ENCODE data around the gene PIAS3.

The PIAS3 gene

GRCh38 chr1:145858901-145859490, at the start of gene PIAS3:
PIAS3 (minus strand) TSS chr1:145859081; CDS start chr1:145858990, 91 bp downstream.
- DNase-seq, result peak; percentile 52

DNA sequence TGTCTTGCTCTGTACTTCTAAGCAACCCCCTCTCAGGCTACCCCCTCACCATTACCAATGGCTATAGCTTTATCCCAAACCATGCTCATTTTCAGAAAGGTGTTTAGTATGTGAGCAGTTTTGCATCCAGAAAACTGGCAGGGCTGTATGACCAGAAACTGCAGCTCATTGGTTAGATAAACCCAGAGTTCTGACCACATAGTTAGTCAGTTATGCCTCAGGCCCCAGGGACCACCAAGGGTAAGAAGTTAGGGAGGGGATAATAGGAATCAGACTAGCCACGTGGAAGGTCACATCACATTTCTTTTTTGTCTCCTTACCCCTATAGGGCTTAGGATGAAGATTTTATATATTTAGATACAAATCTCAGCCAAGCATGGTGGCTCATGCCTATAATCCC, 49.8 kb upstream of the PIAS3 start:
- DNase-seq, result no peak

GRCh38 chr1:145906954-145907753, 48.3 kb upstream of the PIAS3 start:
- DNase-seq, result no peak

DNA sequence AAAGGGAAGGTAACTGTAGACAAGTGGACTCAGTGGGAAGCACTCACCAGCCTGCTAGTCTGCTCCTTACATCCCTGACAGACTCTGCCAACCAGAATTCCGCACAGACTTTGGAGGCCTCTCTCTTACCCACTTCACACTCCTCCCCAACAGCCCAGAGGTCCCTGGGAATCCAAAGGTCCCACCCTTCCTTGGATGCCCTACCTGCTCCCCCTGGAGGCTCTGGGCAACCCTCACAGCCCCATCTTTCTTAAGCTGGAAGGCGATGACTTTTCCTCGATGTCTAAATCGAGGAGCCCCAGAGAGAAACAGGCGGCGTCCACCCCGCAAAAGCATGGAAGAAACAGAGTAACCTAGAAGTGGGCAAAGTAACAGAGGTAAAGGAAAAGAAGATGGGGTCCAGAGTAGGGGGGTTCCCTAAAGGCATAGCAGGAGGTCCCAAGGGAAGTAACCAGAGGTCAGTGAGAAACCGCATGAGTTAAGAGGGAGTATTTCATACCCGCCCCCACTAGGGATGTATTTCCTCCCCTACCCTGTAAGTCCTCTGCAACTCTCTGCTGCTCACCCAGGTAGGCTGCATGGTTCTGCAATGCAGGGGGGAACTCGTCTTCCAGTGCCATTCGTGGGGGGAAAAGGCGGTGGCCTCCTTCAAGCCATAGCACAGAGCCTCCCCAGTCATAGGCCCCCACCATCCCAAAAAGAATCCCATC, 42.6 kb upstream of the PIAS3 start:
- no peak for DNase-seq

DNA sequence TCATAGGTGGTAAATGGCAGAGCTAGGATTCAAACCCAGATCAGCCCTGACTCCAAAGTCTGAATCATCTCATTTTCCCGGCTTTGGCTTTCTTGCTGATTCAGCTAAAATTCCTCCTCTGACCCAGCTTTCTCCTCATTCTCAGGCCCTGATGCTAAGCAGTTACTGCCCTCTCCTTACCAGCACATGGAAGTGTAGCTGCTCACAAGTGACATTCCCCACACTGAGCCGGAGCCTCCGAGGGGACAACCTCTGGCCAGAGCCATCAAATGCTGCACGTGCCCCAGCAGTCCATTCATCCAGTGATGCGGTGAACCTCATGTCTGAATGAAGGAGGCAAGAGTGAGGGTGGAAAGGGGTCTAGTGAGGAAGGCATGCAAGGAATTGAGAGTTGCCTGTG, 39.9 kb upstream of the PIAS3 start:
- no peak for DNase-seq

- DNase-seq, result no peak
Measured at GRCh38 chr1:145897969-145898368, 39.1 kb upstream of the PIAS3 start.

DNA sequence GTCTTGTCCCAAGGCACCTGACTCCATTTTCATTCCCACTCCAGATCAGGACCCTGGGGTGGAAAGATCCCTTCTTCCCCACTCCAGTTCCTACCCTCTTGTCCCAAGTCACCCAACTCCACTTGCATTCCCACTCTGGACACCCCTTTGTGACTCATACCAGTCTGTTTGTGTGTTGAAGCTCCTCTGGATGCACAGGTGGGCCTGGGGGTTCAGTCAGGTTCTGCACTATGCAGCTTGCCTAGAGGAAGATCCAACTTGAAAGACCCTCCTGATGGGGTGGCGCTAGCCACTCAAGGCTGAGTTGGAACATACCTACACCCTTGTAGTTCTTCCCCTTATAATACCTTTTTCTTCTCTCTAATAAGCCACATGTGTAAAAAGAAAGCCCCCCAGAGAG, 36.6 kb upstream of the PIAS3 start:
- DNase-seq, result no peak

- DNase-seq, result no peak
Measured at GRCh38 chr1:145893306-145894055, 34.6 kb upstream of the PIAS3 start.

GRCh38 chr1:145892486-145893087, 33.7 kb upstream of the PIAS3 start:
- no peak for DNase-seq

DNA sequence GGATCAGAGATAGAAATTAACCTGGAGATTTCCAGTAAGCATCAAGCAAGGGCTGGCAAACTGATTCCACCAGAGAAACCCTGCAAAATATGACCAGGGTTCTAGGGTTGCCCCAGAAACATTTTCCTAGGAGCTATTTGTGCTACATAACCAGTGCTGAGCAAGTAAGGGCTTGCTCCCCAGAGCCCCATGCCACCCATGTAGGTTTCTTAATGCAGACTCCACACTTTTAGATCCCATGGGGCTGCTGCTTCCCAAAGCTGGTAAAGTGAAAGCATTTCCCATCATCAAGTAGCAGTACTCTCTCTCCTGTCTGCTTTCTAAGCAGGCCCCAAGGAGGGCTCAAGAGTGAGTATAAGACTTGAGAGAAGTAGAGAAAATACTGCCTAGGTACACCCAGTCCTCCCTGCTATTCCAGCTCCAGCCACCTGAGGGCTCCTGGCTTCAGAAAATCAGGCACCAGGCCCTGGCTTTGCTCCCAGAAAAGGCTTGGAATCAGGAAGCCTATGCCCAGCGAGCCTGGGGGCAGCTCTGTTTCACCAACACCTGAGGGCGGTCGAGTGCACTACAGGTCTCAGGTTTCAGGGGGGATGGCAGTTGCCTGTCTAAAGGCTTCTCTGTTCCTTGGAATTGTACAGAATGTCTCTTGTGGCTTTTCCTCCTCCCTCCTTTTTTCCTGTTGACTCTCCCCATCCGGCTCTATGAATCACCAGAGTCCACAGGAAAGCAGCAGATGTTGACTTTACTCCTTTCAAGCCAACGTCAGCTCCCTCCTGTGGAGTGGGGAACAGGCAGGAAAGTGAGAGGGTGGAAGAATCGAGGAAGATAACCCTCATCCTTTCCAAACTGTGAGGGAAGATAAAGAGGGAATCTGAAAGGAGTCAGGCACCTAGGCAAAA, 33.0 kb upstream of the PIAS3 start:
- DNase-seq, result peak; percentile 46

GRCh38 chr1:145891143-145891542, 32.3 kb upstream of the PIAS3 start:
- DNase-seq, result no peak

- DNase-seq, result peak; percentile 36
Measured at GRCh38 chr1:145889722-145890121, 30.8 kb upstream of the PIAS3 start.

- no peak for DNase-seq
Measured at GRCh38 chr1:145887631-145888030, 28.8 kb upstream of the PIAS3 start.

- no peak for DNase-seq
Measured at GRCh38 chr1:145886816-145887215, 27.9 kb upstream of the PIAS3 start.

DNA sequence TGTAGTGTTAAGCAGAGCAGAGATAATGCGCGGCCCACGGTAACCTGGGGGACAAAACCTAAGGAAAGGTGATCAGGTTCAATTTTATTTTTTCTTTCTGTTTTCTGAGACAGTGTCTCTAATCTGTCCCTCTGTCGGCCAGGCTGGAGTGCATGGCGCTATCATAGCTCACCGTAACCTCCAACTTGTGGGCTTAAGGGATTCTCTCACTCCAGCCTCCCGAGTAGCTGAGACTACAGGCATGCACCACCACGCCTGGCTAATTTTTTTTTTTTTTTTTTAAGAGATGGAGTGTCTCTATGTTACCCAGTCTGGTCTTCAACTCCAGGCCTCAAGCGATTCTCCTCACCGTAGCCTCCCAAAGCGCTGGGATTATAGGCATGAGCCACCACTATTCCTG, 27.5 kb upstream of the PIAS3 start:
- DNase-seq, result no peak

GRCh38 chr1:145885738-145886287, 26.9 kb upstream of the PIAS3 start, which contains the start of gene ANKRD35:
ANKRD35 (minus strand) TSS chr1:145885866; CDS start chr1:145885758, 108 bp downstream.
- DNase-seq, result no peak

- no peak for DNase-seq
Measured at GRCh38 chr1:145884675-145885074, 25.8 kb upstream of the PIAS3 start.

DNA sequence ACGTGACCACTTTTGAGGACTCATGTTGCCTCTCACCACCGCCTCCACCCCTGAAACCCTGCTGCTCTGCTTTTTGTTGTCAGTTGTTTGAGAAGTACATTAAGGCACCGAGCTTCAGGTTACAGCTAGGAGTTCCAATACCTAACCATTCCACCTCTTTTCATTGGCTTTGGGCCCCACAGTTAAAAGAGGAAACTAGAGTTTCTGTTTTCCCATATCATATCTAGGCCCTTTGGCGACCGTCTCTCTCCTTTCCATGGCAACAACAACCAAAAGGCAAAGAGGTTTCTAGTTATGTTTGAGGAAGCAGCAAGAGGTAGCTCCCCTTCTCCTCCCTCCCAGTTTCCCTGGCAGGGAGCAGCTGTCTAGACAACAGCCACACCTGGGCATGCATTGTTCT, 20.9 kb upstream of the PIAS3 start:
- peak; percentile 4 for DNase-seq

DNA sequence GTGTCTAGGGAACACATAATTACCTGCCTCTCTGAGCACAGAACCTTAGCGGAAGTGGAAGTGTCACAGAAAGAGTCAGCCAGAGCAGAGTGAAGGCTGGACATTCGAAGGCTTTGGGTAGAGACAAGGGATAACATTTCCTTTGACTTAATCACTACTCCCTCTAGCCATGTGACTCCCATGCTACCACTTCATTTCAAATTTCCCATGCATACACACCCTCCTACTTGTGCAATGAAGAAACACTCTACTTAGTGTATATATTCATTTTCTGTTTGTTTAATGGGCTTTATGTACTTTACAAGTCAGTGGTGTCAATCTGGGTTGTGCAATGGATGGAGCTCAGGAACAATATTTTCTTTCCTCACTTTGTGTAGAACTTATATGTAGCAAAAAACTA, 19.8 kb upstream of the PIAS3 start:
- DNase-seq, result no peak

DNA sequence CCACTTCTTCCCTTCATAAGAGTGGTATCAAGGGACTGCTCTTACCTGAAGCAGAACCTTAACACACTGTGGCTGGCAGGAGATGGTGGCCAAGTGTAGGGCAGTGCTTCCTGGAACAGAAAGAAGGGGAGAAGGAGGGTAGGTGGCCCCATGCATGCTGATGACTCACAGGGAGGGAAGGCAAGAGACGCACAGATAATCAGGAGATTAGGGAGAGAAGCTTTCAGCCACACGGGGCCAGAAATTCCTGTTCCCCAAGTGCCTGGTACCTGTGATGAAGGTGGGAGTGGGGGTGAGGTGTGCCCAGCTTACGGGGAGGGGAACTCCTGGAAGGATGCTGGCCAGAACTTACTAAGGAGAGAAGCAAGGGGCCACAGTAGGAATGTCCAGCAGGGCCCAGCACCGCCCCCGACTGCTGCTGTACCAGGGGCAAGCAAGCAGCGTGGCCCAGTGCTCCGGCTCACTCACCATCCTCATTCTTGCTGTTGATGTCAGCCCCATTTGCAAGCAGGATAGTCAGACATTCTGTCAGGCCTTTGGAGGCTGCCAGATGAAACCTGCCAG, 19.1 kb upstream of the PIAS3 start:
- no peak for DNase-seq

DNA sequence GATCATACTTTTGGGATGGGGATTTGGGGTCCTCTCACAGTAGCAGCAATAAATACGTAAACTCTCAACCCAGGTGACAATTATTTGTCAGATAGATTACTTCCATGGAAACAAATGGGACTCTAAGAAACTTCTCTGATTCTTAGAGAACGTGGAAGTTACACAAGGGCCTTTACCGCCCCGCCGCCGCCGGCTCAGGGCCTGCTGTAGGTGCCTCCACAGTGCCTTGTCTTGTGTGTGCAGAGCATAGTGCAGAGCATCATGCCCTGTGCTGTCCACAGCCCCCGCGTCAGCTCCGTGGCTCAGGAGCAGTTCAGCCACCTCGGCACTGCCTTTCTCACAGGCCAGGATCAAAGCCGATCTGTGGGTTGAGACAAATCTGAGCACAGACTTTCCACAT, 15.8 kb upstream of the PIAS3 start:
- no peak for DNase-seq

Measured in GF-D8 (cell line).